NCI-H1694 treated with DMSO at 0.1 percent for 48 hours (cell line): Measurements from ENCODE around the gene SERPINB5.

Experiments used
- DNase-seq: peaks from one replicate; lab custom pipeline; 2025; lab: John Stamatoyannopoulos, UW

SERPINB5 gene

GRCh38 chr18:63468575-63468974, 8.2 kb upstream of the SERPINB5 start:
- DNase-seq, result no peak

GRCh38 chr18:63470751-63471150, 6.0 kb upstream of the SERPINB5 start:
- DNase-seq, result no peak

GRCh38 chr18:63472380-63472779, 4.4 kb upstream of the SERPINB5 start:
- no peak for DNase-seq

GRCh38 chr18:63477200-63477599, 442 bp downstream of the SERPINB5 start:
- no peak for DNase-seq

GRCh38 chr18:63477968-63478367, 1.2 kb downstream of the SERPINB5 start:
- DNase-seq, result no peak

GRCh38 chr18:63479826-63480225, 3.1 kb downstream of the SERPINB5 start:
- no peak for DNase-seq

GRCh38 chr18:63480476-63480875, 3.7 kb downstream of the SERPINB5 start:
- no peak for DNase-seq

- no peak for DNase-seq
These were observed 4.2 kb downstream of the SERPINB5 start for GRCh38 chr18:63480915-63481314.

GRCh38 chr18:63487676-63488075, 10.9 kb downstream of the SERPINB5 start:
- no peak for DNase-seq

GRCh38 chr18:63488160-63488559, 11.4 kb downstream of the SERPINB5 start:
- no peak for DNase-seq

GRCh38 chr18:63492851-63493250, 16.1 kb downstream of the SERPINB5 start:
- no peak for DNase-seq

- no peak for DNase-seq
These were observed 18.9 kb downstream of the SERPINB5 start for GRCh38 chr18:63495675-63496074.

- no peak for DNase-seq
These were observed 29.0 kb downstream of the SERPINB5 start for GRCh38 chr18:63505566-63506335.

- DNase-seq, result no peak
These were observed 29.5 kb downstream of the SERPINB5 start for GRCh38 chr18:63506336-63506646.

- DNase-seq, result no peak
These were observed 31.8 kb downstream of the SERPINB5 start for GRCh38 chr18:63508596-63508995.

- peak; percentile 36 for DNase-seq
These were observed 34.5 kb downstream of the SERPINB5 start for GRCh38 chr18:63511285-63511684.

- no peak for DNase-seq
These were observed 37.6 kb downstream of the SERPINB5 start for GRCh38 chr18:63514326-63514725.

- no peak for DNase-seq
These were observed 38.3 kb downstream of the SERPINB5 start for GRCh38 chr18:63514888-63515678.

- no peak for DNase-seq
These were observed 39.0 kb downstream of the SERPINB5 start for GRCh38 chr18:63515801-63516200.

- DNase-seq, result peak; percentile 56
These were observed 41.6 kb downstream of the SERPINB5 start for GRCh38 chr18:63518178-63519012.

GRCh38 chr18:63520053-63520685, 43.4 kb downstream of the SERPINB5 start:
- DNase-seq, result no peak

GRCh38 chr18:63523660-63524059, 46.9 kb downstream of the SERPINB5 start:
- DNase-seq, result no peak
